Activated naive CD4-positive, alpha-beta T cell treated with anti-CD3 and anti-CD28 coated beads, Interleukin-2, amount 50 U/mL, for 24 hours (primary cell): ENCODE results near the gene SHMT1.
A peak's percentile ranks its signal among the peaks of the same experiment; 100 is the strongest.
"Not testable (repeated sequence)": the region's sequence is repeated elsewhere in the genome, so short reads cannot be mapped to it uniquely, and the experiment has no call there.

ENCODE experiments used
- H3K27ac Mint-ChIP-seq: one replicate; pipeline ENCODE4 v1.8.0; 2021; ENCODE audit warnings: mild to moderate bottlenecking, mixed read lengths
- H3K27me3 Mint-ChIP-seq: one replicate; pipeline ENCODE4 v1.8.0; 2021; ENCODE audit warnings: mixed read lengths
- H3K36me3 Mint-ChIP-seq: one replicate; pipeline ENCODE4 v1.8.0; 2021; ENCODE audit warnings: mixed read lengths
- H3K4me1 Mint-ChIP-seq: one replicate; pipeline ENCODE4 v1.8.0; 2021; ENCODE audit warnings: mixed read lengths
- H3K4me3 Mint-ChIP-seq: one replicate; pipeline ENCODE4 v1.8.0; 2021; ENCODE audit warnings: mild to moderate bottlenecking, mixed read lengths
- H3K9me3 Mint-ChIP-seq: one replicate; pipeline ENCODE4 v1.8.0; 2021; ENCODE audit warnings: mixed read lengths

SHMT1 gene

GRCh38 chr17:18363101-18364049, at the start of gene SHMT1:
TSS of gene SHMT1 (minus strand) at chr17:18363550. CDS start at chr17:18355981, 7,569 bp downstream.
- Mint-ChIP-seq H3K36me3 (no peaks in the 10 kb centered on the region), H3K4me3 (peak within 1 kb of the TSS; percentile 93), H3K27me3 (no peaks in the 10 kb centered on the region), H3K4me1 (peaks cover 13% of the 10 kb centered on the region), H3K9me3 (no peaks in the 10 kb centered on the region), H3K27ac (peak within 1 kb of the TSS; percentile 46)

GRCh38 chr17:18412001-18412538, 48.7 kb upstream of the SHMT1 start:
- not testable (repeated sequence) for H3K4me3 Mint-ChIP-seq, H3K27ac Mint-ChIP-seq, H3K36me3 Mint-ChIP-seq, H3K9me3 Mint-ChIP-seq, H3K27me3 Mint-ChIP-seq
- peaks cover 27% of the 10 kb centered on the region for H3K4me1 Mint-ChIP-seq

GRCh38 chr17:18411377-18411864, 48.1 kb upstream of the SHMT1 start:
- H3K4me3 Mint-ChIP-seq = peak overlapping the region; percentile 97
- peak overlapping the region; percentile 97 for H3K27ac Mint-ChIP-seq
- H3K9me3 Mint-ChIP-seq = not testable (repeated sequence)

GRCh38 chr17:18410736-18411135, 47.4 kb upstream of the SHMT1 start:
- not testable (repeated sequence) for H3K36me3 Mint-ChIP-seq, H3K27me3 Mint-ChIP-seq, H3K9me3 Mint-ChIP-seq
- Mint-ChIP-seq H3K27ac (peak overlapping the region; percentile 6), H3K4me1 (peaks cover 27% of the 10 kb centered on the region), H3K4me3 (peak overlapping the region; percentile 97)

More at GRCh38 chr17:18411377-18411864, 48.1 kb upstream of the SHMT1 start:
- H3K27me3 Mint-ChIP-seq, H3K36me3 Mint-ChIP-seq: not testable (repeated sequence)
- peaks cover 27% of the 10 kb centered on the region for H3K4me1 Mint-ChIP-seq

- H3K27me3 Mint-ChIP-seq, H3K9me3 Mint-ChIP-seq, H3K4me3 Mint-ChIP-seq, H3K36me3 Mint-ChIP-seq: not testable (repeated sequence)
- peak overlapping the region; percentile 8 for H3K27ac Mint-ChIP-seq
- peaks cover 27% of the 10 kb centered on the region for H3K4me1 Mint-ChIP-seq
Observed at GRCh38 chr17:18409321-18409720, 46.0 kb upstream of the SHMT1 start.

GRCh38 chr17:18408906-18409305, 45.6 kb upstream of the SHMT1 start:
- not testable (repeated sequence) for H3K36me3 Mint-ChIP-seq, H3K9me3 Mint-ChIP-seq, H3K4me3 Mint-ChIP-seq

GRCh38 chr17:18403604-18404003, 40.3 kb upstream of the SHMT1 start:
- H3K9me3 Mint-ChIP-seq, H3K27me3 Mint-ChIP-seq, H3K4me1 Mint-ChIP-seq, H3K27ac Mint-ChIP-seq, H3K4me3 Mint-ChIP-seq, H3K36me3 Mint-ChIP-seq: not testable (repeated sequence)

More at GRCh38 chr17:18408906-18409305, 45.6 kb upstream of the SHMT1 start:
- H3K27me3 Mint-ChIP-seq = not testable (repeated sequence)
- peaks cover 27% of the 10 kb centered on the region for H3K4me1 Mint-ChIP-seq
- H3K27ac Mint-ChIP-seq = peak overlapping the region; percentile 8

GRCh38 chr17:18403166-18403565, 39.8 kb upstream of the SHMT1 start:
- not testable (repeated sequence) for H3K4me1 Mint-ChIP-seq, H3K4me3 Mint-ChIP-seq, H3K9me3 Mint-ChIP-seq, H3K36me3 Mint-ChIP-seq, H3K27me3 Mint-ChIP-seq, H3K27ac Mint-ChIP-seq

GRCh38 chr17:18401872-18402590, 38.7 kb upstream of the SHMT1 start:
- H3K4me1 Mint-ChIP-seq, H3K27me3 Mint-ChIP-seq, H3K36me3 Mint-ChIP-seq, H3K9me3 Mint-ChIP-seq, H3K4me3 Mint-ChIP-seq, H3K27ac Mint-ChIP-seq: not testable (repeated sequence)

- not testable (repeated sequence) for H3K27me3 Mint-ChIP-seq, H3K4me3 Mint-ChIP-seq, H3K4me1 Mint-ChIP-seq, H3K36me3 Mint-ChIP-seq, H3K27ac Mint-ChIP-seq, H3K9me3 Mint-ChIP-seq
Observed at GRCh38 chr17:18388728-18389127, 25.4 kb upstream of the SHMT1 start.

GRCh38 chr17:18388266-18388665, 24.9 kb upstream of the SHMT1 start:
- H3K4me1 Mint-ChIP-seq, H3K4me3 Mint-ChIP-seq, H3K27me3 Mint-ChIP-seq, H3K9me3 Mint-ChIP-seq, H3K27ac Mint-ChIP-seq, H3K36me3 Mint-ChIP-seq: not testable (repeated sequence)

GRCh38 chr17:18387583-18387982, 24.2 kb upstream of the SHMT1 start:
- H3K27ac Mint-ChIP-seq, H3K27me3 Mint-ChIP-seq, H3K4me1 Mint-ChIP-seq, H3K36me3 Mint-ChIP-seq, H3K4me3 Mint-ChIP-seq, H3K9me3 Mint-ChIP-seq: not testable (repeated sequence)

- H3K27me3 Mint-ChIP-seq, H3K4me1 Mint-ChIP-seq, H3K9me3 Mint-ChIP-seq: not testable (repeated sequence)
Observed at GRCh38 chr17:18384271-18384670, 20.9 kb upstream of the SHMT1 start.

GRCh38 chr17:18383079-18383481, 19.7 kb upstream of the SHMT1 start:
- not testable (repeated sequence) for H3K4me1 Mint-ChIP-seq, H3K27ac Mint-ChIP-seq, H3K4me3 Mint-ChIP-seq, H3K36me3 Mint-ChIP-seq, H3K9me3 Mint-ChIP-seq, H3K27me3 Mint-ChIP-seq

More at GRCh38 chr17:18384271-18384670, 20.9 kb upstream of the SHMT1 start:
- not testable (repeated sequence) for H3K27ac Mint-ChIP-seq, H3K4me3 Mint-ChIP-seq, H3K36me3 Mint-ChIP-seq

- Mint-ChIP-seq H3K27ac (no peak overlapping the region), H3K27me3 (peaks cover 3% of the 10 kb centered on the region), H3K4me3 (no peak overlapping the region), H3K4me1 (peaks cover 6% of the 10 kb centered on the region), H3K9me3 (no peaks in the 10 kb centered on the region), H3K36me3 (no peaks in the 10 kb centered on the region)
Observed at GRCh38 chr17:18382441-18383078, 19.2 kb upstream of the SHMT1 start.

GRCh38 chr17:18381953-18382245, 18.5 kb upstream of the SHMT1 start:
- H3K36me3 Mint-ChIP-seq = no peaks in the 10 kb centered on the region
- H3K4me3 Mint-ChIP-seq = no peak overlapping the region
- peak overlapping the region; percentile 41 for H3K27ac Mint-ChIP-seq
- no peaks in the 10 kb centered on the region for H3K9me3 Mint-ChIP-seq
- H3K4me1 Mint-ChIP-seq = peaks cover 6% of the 10 kb centered on the region
- H3K27me3 Mint-ChIP-seq = peaks cover 3% of the 10 kb centered on the region
